Measurements from ENCODE around the gene HMX2. TPM values are rescaled to one million over a fixed set of nuclear protein-coding genes. Genes with fewer than 3 reads are reported as not detected.
"Not testable (repeated sequence)": the region's sequence is repeated elsewhere in the genome, so short reads cannot be mapped to it uniquely, and the experiment has no call there.

Gene HMX2
- total RNA-seq, 1 donor from 2014 or later, result 0.69 TPM

- DNase-seq (ENCODE audit: low spot score), result no peak
Observed at GRCh38 chr10:123151737-123152135, 3.8 kb downstream of the HMX2 start.

- DNase-seq (ENCODE audit: low spot score), result no peak
Observed at GRCh38 chr10:123153486-123154091, 5.7 kb downstream of the HMX2 start.

GRCh38 chr10:123154092-123154710, 6.3 kb downstream of the HMX2 start, which contains the start of gene BUB3:
Gene BUB3, plus strand, starts transcription at chr10:123154402. Its CDS starts 516 bp downstream, at chr10:123154918.
- DNase-seq (ENCODE audit: low spot score), result peak; percentile 99

GRCh38 chr10:123154711-123155505, 7.0 kb downstream of the HMX2 start:
- no peak for DNase-seq (ENCODE audit: low spot score)

- DNase-seq (ENCODE audit: low spot score), result no peak
Observed at GRCh38 chr10:123156078-123156477, 8.1 kb downstream of the HMX2 start.

GRCh38 chr10:123157210-123157609, 9.3 kb downstream of the HMX2 start:
- no peak for DNase-seq (ENCODE audit: low spot score)

- DNase-seq (ENCODE audit: low spot score), result no peak
Observed at GRCh38 chr10:123158682-123159081, 10.7 kb downstream of the HMX2 start.

- DNase-seq (ENCODE audit: low spot score), result no peak
Observed at GRCh38 chr10:123160311-123160980, 12.5 kb downstream of the HMX2 start.

- no peak for DNase-seq (ENCODE audit: low spot score)
Observed at GRCh38 chr10:123164319-123164718, 16.4 kb downstream of the HMX2 start.

- no peak for DNase-seq (ENCODE audit: low spot score)
Observed at GRCh38 chr10:123165445-123166072, 17.6 kb downstream of the HMX2 start.

GRCh38 chr10:123166618-123167017, 18.7 kb downstream of the HMX2 start:
- no peak for DNase-seq (ENCODE audit: low spot score)

GRCh38 chr10:123170961-123171360, 23.0 kb downstream of the HMX2 start:
- DNase-seq (ENCODE audit: low spot score), result no peak

GRCh38 chr10:123171616-123172015, 23.7 kb downstream of the HMX2 start:
- not testable (repeated sequence) for DNase-seq (ENCODE audit: low spot score)

GRCh38 chr10:123175389-123176387, 27.8 kb downstream of the HMX2 start:
- no peak for DNase-seq (ENCODE audit: low spot score)

- not testable (repeated sequence) for DNase-seq (ENCODE audit: low spot score)
Observed at GRCh38 chr10:123178390-123178789, 30.5 kb downstream of the HMX2 start.

GRCh38 chr10:123180101-123181090, 32.5 kb downstream of the HMX2 start:
- DNase-seq (ENCODE audit: low spot score), result no peak

GRCh38 chr10:123183724-123184123, 35.8 kb downstream of the HMX2 start:
- no peak for DNase-seq (ENCODE audit: low spot score)

GRCh38 chr10:123187781-123188180, 39.8 kb downstream of the HMX2 start:
- no peak for DNase-seq (ENCODE audit: low spot score)

GRCh38 chr10:123191886-123192285, 44.0 kb downstream of the HMX2 start:
- DNase-seq (ENCODE audit: low spot score), result no peak

Measured in mucosa of gallbladder (tissue), 1 donor.